NCI-H187 treated with DMSO at 0.1 percent for 48 hours (cell line): ENCODE data around the gene MCOLN1.

Source experiments
- DNase-seq: peaks from one replicate; lab custom pipeline; 2025; lab: John Stamatoyannopoulos, UW

Gene MCOLN1

GRCh38 chr19:7502552-7502951 lies 19.9 kb upstream of the MCOLN1 start:
- no peak for DNase-seq

- no peak for DNase-seq
Measured at GRCh38 chr19:7504684-7505083, 17.7 kb upstream of the MCOLN1 start.

- DNase-seq: no peak
Measured at GRCh38 chr19:7505288-7505681, 17.1 kb upstream of the MCOLN1 start.

GRCh38 chr19:7505682-7506384 lies 16.6 kb upstream of the MCOLN1 start:
- DNase-seq: no peak

GRCh38 chr19:7506385-7507328 lies 15.8 kb upstream of the MCOLN1 start:
- DNase-seq: peak; percentile 62

- DNase-seq: no peak
Measured at GRCh38 chr19:7507884-7508283, 14.5 kb upstream of the MCOLN1 start.

GRCh38 chr19:7509625-7510024 lies 12.8 kb upstream of the MCOLN1 start:
- DNase-seq: no peak

- no peak for DNase-seq
Measured at GRCh38 chr19:7512400-7512851, 10.0 kb upstream of the MCOLN1 start.

GRCh38 chr19:7513809-7514642 lies 8.4 kb upstream of the MCOLN1 start:
- no peak for DNase-seq

- DNase-seq: no peak
Measured at GRCh38 chr19:7515110-7515644, 7.2 kb upstream of the MCOLN1 start.

GRCh38 chr19:7515645-7516151 lies 6.7 kb upstream of the MCOLN1 start, which contains the start of gene ZNF358:
ZNF358 (plus strand) TSS chr19:7516103; CDS start chr19:7519243, 3,140 bp downstream.
- no peak for DNase-seq

GRCh38 chr19:7516333-7516732 lies 6.1 kb upstream of the MCOLN1 start:
- no peak for DNase-seq

GRCh38 chr19:7516878-7517277 lies 5.5 kb upstream of the MCOLN1 start:
- DNase-seq: no peak

GRCh38 chr19:7519361-7520130 lies 2.9 kb upstream of the MCOLN1 start:
- DNase-seq: no peak

- no peak for DNase-seq
Measured at GRCh38 chr19:7520131-7521051, 2.0 kb upstream of the MCOLN1 start.

GRCh38 chr19:7521551-7522071 lies 813 bp upstream of the MCOLN1 start:
- no peak for DNase-seq

GRCh38 chr19:7522923-7523667 lies 671 bp downstream of the MCOLN1 start:
- DNase-seq: no peak

- no peak for DNase-seq
Measured at GRCh38 chr19:7524523-7524922, 2.1 kb downstream of the MCOLN1 start.
